Stimulated activated CD8-positive, alpha-beta memory T cell treated with anti-CD3 and anti-CD28 coated beads, Interleukin-7, amount 100 ng/mL, for 1 hour (primary cell): ENCODE measurements around the gene POLA1.

Experiments used
- DNase-seq, 2 donors: peaks; one replicate each; pipeline ENCODE4 v3.0.0-alpha.2; 2020; ENCODE audit warnings: low read depth in 2 of 2

Gene POLA1

DNA sequence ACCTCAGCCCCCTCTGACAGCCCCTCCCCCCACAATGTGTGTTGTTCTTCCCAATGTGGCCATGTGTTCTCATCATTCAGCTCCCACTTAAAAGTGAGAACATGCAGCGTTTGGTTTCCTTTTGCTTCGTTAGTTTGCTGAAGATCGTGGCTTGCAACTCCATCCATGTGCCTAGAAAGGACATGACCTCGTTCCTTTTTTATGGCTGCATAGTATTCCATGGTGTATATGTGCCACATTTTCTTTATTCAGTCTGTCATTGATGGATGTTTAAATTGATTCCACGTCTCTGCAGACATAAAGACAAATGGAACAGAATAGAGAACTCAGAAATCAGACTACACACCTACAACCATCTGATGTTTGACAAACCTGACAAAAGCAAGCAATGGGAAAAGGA lies 276.1 kb downstream of the POLA1 start:
- no peak for DNase-seq

- no peak for DNase-seq
Measured at GRCh38 chrX:24979081-24979480, 285.4 kb downstream of the POLA1 start.

- no peak for DNase-seq
Measured at GRCh38 chrX:24981030-24981429, 287.3 kb downstream of the POLA1 start.

GRCh38 chrX:24982306-24982965 lies 288.7 kb downstream of the POLA1 start:
- no peak for DNase-seq

DNA sequence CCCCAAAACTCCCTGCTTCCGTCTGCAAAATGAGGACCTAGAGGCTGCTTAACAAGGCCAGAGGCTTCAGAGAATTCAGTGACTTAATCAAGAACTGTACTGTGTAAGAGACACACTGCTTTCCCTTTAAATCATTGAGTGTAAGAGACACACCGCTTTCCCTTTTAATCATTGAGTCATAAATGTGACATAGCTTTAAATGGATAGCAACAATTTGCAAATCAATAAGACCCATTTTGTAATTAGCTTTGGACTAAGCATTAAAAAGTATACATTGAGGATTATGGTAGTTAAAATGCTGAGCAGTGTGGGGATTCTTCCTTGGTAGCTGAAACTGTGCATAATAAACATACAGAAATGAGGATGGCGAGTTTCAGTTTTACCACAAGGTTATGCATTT lies 290.2 kb downstream of the POLA1 start:
- DNase-seq, result no peak

GRCh38 chrX:24985120-24985519 lies 291.4 kb downstream of the POLA1 start:
- DNase-seq, result no peak

DNA sequence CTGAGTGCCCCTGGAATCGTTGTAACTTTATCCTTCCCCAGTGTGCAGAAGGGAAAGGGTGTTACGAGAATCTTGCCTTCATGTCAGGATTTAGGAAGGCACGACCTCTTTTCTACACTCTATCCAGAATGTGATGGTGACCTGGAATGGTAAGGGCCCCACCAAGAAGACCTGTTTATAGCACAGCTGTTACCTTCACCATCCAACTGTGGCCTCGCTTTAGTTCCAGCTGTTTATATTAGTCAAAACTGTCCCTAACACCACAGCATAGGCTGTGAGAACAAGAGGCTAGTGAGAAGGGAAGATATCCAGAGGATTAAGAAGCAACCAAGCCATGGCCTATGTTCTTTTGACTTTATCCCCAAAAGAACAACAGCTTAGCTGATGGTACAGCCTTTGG lies 294.0 kb downstream of the POLA1 start:
- DNase-seq, result no peak

- DNase-seq, result no peak
Measured at GRCh38 chrX:24988314-24988713, 294.6 kb downstream of the POLA1 start.

GRCh38 chrX:24990535-24990934 lies 296.8 kb downstream of the POLA1 start:
- DNase-seq, result no peak

- DNase-seq, result no peak
Measured at GRCh38 chrX:24993879-24994278, 300.2 kb downstream of the POLA1 start.

GRCh38 chrX:24996096-24996709 lies 302.5 kb downstream of the POLA1 start:
- no peak for DNase-seq

- DNase-seq, result no peak
Measured at GRCh38 chrX:24999511-24999910, 305.8 kb downstream of the POLA1 start.

DNA sequence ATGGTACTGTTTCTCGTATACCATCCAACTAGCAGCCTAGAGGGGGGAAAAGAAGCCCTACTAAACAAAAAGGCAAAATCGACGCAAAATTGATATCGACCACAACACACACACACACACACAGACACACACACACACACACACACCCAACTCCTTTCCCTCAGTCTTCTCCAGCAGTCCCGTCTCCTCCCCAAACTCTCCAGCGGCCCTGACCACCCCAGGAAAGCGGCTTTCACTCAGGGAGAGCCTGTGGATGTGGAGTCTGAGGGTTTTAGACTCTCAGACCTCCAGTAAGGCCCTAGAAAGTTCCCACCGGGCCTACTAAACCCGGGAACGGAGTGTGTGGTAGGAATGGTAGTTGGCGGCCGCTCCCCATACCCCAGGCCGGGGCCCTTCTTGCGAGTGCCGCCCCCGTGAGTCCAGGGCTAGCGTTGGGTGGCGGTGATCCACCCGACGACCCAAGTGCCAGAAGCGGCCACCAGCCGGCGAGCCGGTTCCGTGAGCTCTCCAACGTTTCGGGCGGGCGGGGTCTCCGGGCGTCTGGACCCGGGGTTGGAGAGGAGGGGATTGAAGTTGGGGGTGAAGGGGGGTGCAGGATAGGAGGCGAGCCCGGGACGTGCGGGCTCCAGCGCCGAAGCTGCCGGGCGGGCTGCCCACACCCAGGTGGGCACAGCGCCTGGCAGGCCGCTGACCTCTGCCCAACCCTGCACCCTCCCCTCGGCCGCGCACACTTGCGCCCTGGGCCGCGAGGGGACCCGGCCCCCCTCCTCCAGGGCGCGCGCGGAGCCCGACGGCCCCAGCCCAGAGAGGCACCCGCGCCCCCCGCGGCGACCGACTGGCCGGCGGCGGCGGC lies 308.3 kb downstream of the POLA1 start:
- DNase-seq, result no peak

- DNase-seq, result no peak
Measured at GRCh38 chrX:25002661-25003020, 308.9 kb downstream of the POLA1 start.

- no peak for DNase-seq
Measured at GRCh38 chrX:25003066-25003849, 309.5 kb downstream of the POLA1 start.

- no peak for DNase-seq
Measured at GRCh38 chrX:25004040-25004439, 310.3 kb downstream of the POLA1 start.

DNA sequence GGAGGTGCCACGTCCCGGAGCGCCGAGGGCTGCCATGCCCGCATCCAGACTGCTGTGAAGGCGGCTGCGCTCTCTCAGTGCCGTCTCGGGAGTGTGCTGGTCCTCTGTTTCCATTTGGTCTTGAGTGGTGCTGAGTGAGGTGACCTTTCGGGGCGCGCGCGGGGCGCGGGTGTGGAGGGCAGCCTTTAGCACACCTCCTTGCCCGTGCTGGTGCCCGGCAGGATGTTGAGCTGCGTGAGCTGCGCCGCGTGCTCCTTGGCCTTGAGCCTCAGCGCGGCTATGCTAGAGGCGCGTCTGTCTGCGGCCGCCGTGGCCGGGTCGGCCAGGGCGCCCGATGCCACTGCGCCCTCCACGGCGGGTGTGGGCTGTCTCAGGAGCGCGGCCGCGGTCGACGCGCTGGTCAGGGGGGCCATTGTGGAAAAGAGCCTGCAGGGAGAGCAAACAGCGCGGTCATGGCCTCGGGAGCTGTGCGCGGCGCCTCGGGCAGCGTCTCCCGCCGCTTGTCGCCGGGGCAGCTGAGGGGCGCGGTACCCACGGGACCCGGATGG lies 310.8 kb downstream of the POLA1 start:
- no peak for DNase-seq

GRCh38 chrX:25005034-25005381 lies 311.3 kb downstream of the POLA1 start:
- no peak for DNase-seq

- DNase-seq, result no peak
Measured at GRCh38 chrX:25005382-25006185, 311.9 kb downstream of the POLA1 start.

DNA sequence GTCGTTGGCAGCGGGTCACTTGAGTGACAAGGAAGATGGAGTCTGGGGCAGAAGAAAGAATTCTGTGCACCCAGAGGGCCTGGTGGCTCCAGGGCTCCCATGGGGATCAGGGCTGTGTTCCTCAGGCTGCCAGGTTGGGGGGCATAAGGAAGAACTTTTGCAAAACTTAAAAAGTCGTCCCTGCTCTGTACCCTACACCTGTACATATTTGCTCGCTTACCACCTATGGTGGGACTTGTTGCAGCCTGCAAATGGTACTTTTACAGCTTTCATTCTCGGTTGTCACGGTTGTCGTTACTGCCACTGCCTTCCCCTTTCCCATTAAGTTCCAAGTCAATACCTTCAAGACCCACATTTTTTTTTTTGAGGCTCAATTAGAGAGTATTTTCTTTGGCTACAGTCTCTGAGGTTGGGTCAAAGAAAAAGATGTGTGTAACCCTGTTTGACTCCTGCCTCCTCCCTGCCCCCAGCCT lies 312.9 kb downstream of the POLA1 start:
- no peak for DNase-seq
